Vagina (tissue), 2 donors: ENCODE data around the gene OR10G7.

ENCODE experiments used
- CTCF ChIP-seq, 3 experiments: fragments of 450-650 bp in 2 of 3; fragments of 200-600 bp in 1 of 3; sonication (generic) in 1 of 3; IDR thresholded peaks; one replicate each; pipeline ENCODE4 v1.5.1; 2017 to 2019; ENCODE audit warnings: antibody characterized with exemption in 3 of 3, mild to moderate bottlenecking in 2 of 3, moderate library complexity in 2 of 3
- POLR2AphosphoS5 ChIP-seq, 2 donors: sonication (generic); formaldehyde crosslinking; IDR thresholded peaks; one replicate each; pipeline ENCODE4 v1.9.0; 2017; ENCODE audit warnings: antibody characterized with exemption in 2 of 2, mild to moderate bottlenecking in 2 of 2, low read depth in 1 of 2; ENCODE audit not compliant: insufficient read depth in 1 of 2

GRCh38 chr11:124052966-124053365, 11.8 kb upstream of the OR10G7 start:
- no peak for TF ChIP-seq CTCF (IDR thresholded peaks at IDR 0.05)
- no peak for TF ChIP-seq POLR2AphosphoS5 (IDR thresholded peaks at IDR 0.05; ENCODE audit: insufficient read depth in 1 of 2, low read depth in 1 of 2)
